Measurements from ENCODE around the gene EPB41L4A.
"Not testable (repeated sequence)": the region's sequence is repeated elsewhere in the genome, so short reads cannot be mapped to it uniquely, and the experiment has no call there.

Gene EPB41L4A

GRCh38 chr5:112248623-112249022, 170.5 kb downstream of the EPB41L4A start:
- DNase-seq = no peak

- no peak for DNase-seq
Measured at GRCh38 chr5:112247960-112248359, 171.1 kb downstream of the EPB41L4A start.

- DNase-seq = no peak
Measured at GRCh38 chr5:112245656-112246055, 173.4 kb downstream of the EPB41L4A start.

- no peak for DNase-seq
Measured at GRCh38 chr5:112239996-112240395, 179.1 kb downstream of the EPB41L4A start.

GRCh38 chr5:112238473-112238872, 180.6 kb downstream of the EPB41L4A start:
- DNase-seq = no peak

GRCh38 chr5:112237456-112237855, 181.6 kb downstream of the EPB41L4A start:
- no peak for DNase-seq

- no peak for DNase-seq
Measured at GRCh38 chr5:112234000-112234399, 185.1 kb downstream of the EPB41L4A start.

- no peak for DNase-seq
Measured at GRCh38 chr5:112232667-112233066, 186.4 kb downstream of the EPB41L4A start.

- no peak for DNase-seq
Measured at GRCh38 chr5:112230606-112231005, 188.5 kb downstream of the EPB41L4A start.

- peak; percentile 79 for DNase-seq
Measured at GRCh38 chr5:112228667-112229066, 190.4 kb downstream of the EPB41L4A start.

- DNase-seq = no peak
Measured at GRCh38 chr5:112227911-112228631, 191.0 kb downstream of the EPB41L4A start.

- DNase-seq = no peak
Measured at GRCh38 chr5:112226215-112226614, 192.9 kb downstream of the EPB41L4A start.

GRCh38 chr5:112222997-112223396, 196.1 kb downstream of the EPB41L4A start:
- not testable (repeated sequence) for DNase-seq

- no peak for DNase-seq
Measured at GRCh38 chr5:112221128-112221527, 197.9 kb downstream of the EPB41L4A start.

GRCh38 chr5:112219000-112219399, 200.1 kb downstream of the EPB41L4A start:
- no peak for DNase-seq

GRCh38 chr5:112217843-112218579, 201.1 kb downstream of the EPB41L4A start:
- DNase-seq = no peak

- DNase-seq = no peak
Measured at GRCh38 chr5:112216140-112216539, 202.9 kb downstream of the EPB41L4A start.

GRCh38 chr5:112210430-112211005, 208.6 kb downstream of the EPB41L4A start:
- DNase-seq = peak; percentile 21

GRCh38 chr5:112208699-112209615, 210.1 kb downstream of the EPB41L4A start:
- no peak for DNase-seq

- DNase-seq = not testable (repeated sequence)
Measured at GRCh38 chr5:112208195-112208594, 210.9 kb downstream of the EPB41L4A start.

- no peak for DNase-seq
Measured at GRCh38 chr5:112205846-112206245, 213.2 kb downstream of the EPB41L4A start.

GRCh38 chr5:112203229-112203628, 215.8 kb downstream of the EPB41L4A start:
- DNase-seq = no peak

GRCh38 chr5:112202694-112203093, 216.4 kb downstream of the EPB41L4A start:
- DNase-seq = no peak
